NCI-H345 (cell line): ENCODE data around the gene MTF2.

Experiments
- DNase-seq: peaks from one replicate; lab custom pipeline; 2025; lab: John Stamatoyannopoulos, UW

MTF2 gene

DNA sequence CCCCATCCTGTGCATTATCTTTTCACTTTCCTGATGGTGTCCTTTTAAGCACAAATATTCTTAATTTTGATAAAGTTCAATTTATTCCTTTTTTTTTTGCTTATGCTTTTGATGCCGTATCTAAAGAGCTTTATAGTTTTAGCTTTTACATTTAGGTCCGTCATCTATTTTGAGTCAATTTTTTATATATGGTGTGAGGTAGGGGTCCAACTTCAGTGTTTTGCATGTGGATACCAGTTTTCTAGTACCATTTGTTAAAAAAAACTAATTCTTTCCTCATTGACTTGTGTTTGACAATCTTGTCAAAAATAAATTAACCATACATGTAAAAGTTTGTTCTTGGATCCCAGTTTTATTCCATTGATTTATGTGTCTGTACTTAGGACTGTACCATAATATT is 4.9 kb downstream of the MTF2 start:
- no peak for DNase-seq

- no peak for DNase-seq
Measured at GRCh38 chr1:93087532-93087931, 8.4 kb downstream of the MTF2 start.

DNA sequence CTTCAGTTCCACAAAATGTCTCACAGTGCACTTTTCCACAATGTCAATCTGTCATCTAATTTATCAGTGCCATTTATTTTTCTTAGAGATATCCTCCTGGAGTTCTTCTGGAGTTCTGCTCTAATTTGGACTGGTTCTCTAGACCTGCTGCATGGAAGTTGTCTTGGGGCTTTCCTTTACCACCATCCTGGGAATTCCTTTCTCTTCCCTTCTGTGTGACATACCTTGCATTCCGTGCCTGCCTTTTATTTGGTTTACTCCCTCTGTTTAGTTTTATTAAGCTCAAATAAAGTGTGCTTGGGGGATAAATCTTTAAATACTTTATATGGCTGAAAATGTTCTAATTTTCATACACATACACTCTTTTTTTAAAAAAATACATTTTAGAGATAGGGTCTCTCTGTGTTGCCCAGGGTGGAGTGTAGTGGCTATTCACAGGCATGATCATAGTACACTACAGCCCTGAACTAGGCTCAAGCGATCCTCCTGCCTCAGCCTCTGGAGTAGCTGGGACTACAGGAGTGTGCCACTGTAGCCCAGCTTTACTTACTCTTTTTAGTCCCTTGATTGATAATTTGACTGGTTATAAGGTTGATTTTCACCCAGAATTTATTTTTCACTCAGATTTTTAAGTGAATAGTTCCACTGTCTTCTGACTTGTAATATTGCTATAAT is 14.4 kb downstream of the MTF2 start:
- no peak for DNase-seq

DNA sequence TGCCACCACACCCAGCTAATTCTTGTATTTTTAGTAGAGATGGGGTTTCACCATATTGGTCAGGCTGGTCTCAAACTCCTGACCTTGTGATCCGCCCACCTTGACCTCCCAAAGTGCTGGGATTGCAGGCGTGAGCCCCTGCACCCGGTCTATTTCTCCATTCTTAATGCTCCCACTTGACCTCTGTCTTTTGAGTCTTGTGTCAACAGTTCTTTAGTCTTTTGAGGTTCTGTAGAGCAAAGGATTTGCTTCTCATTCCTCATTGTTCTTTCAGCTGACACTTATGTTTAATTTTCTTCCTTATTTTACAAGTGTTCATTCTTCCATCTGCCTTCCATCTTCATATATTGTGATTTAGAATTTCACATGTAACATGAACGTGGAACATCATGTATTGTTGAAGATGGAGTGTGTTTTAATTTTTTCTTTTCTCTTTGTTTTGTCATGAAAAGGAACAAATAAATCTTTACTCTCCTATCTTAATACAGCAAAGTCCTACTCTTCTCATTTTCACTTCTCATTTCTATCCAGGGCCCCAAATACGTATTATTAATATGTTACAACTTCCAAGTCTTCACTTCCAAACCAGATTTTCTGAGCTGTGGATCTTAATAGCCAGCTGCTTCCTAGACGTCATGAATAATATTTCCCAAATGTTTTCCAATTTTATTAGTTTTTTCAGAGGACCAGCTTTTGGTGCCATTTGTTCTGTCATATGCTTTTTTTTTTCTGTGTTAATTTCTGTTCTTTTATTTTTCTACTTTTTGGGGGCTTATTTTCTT is 16.9 kb downstream of the MTF2 start:
- no peak for DNase-seq

GRCh38 chr1:93102142-93102541 is 23.1 kb downstream of the MTF2 start:
- DNase-seq: no peak

DNA sequence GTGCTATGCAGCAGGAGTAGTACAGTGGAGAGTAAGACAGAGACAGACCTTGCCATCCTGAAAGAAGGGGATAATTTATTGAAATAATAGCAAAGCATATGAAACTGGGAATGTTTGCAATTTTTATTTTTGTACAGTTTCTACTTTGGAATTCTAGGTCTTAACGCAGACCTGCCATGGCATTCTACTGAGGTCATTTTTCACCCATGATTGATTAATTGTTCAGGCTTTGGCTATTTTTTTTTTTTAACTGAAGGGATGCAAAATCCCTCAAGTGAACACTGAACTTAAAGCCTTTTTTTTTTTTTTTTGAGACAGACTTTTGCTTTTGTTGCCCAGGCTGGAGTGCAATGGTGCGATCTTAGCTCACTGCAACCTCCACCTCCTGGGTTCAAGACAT is 27.1 kb downstream of the MTF2 start:
- DNase-seq: no peak

DNA sequence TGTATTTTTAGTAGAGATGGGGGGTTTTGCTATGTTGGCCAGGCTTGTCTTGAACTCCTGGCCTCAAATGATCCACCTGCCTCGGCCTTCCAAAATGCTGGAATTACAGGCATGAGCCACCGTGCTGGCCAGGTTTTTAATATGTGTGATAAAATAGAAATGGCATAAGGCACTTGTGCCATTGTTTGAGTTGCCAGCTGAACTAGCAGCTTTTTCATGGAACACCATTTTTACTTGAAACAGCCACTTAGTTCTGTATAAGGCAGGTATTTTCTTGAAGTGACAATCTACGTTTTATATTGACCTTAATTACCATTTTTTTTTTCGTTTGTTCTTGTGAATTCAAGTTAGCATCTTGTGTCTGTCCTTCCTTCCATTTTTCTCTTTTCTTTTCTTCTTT is 28.3 kb downstream of the MTF2 start:
- DNase-seq: no peak

DNA sequence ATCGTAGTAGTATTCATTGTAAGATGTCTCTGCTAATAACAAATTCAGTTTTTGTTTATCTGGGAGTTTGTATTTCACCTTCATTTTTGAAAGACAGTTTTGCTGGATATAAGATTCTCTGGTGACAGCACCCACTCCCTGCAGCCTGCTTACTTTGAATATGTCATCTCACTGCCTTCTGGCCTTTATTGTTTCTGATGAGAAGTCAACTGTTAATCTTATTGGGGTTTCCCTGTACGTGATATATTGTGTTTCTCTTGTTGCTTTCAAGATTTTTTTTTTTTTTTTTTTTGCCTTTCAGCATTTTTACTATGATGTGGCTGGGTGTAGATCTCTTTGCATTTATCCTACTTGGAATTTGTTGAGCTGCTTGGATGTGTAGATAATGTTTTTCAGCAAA is 29.3 kb downstream of the MTF2 start:
- DNase-seq: no peak

DNA sequence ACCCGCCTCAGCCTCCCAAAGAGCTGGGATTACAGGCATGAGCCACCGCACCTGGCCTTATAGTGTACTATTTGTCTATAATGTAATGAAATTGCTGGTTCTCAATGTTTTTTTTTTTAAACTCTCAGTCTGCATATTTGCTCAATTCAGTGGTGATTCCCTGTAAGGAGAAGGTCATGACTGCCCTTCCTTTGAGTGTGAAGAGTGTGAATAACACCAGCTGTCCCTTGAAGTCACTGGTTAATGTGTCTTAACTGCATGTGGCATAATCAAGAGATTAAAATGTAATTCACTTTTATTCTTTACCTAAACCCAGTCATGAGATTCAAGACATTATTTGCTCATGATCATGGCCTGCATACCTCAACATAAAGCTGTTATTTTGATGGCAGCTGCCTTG is 30.5 kb downstream of the MTF2 start:
- DNase-seq: no peak

GRCh38 chr1:93111065-93111464 is 32.0 kb downstream of the MTF2 start:
- no peak for DNase-seq

GRCh38 chr1:93111561-93111960 is 32.5 kb downstream of the MTF2 start:
- DNase-seq: no peak

DNA sequence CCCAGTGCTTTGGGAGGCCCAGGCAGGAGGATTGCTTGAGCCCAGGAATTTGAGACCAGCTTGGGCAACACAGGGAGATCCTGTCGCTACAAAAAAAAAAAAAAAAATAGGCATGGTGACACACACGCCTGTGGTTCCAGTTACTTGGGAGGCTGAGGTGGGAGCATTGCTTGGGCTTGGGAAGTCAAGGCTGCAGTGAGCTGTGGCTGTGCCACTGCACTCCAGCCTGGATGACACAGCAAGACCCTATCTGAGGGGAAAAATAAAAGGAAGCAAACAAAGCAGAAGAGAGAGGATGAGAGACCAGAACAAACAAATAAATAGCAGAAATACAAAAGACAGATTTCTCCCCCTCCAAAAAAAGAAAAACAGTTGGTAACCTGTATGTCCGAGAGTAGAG is 34.0 kb downstream of the MTF2 start:
- DNase-seq: no peak

- no peak for DNase-seq
Measured at GRCh38 chr1:93114391-93114790, 35.3 kb downstream of the MTF2 start.

GRCh38 chr1:93120614-93121013 is 41.5 kb downstream of the MTF2 start:
- no peak for DNase-seq

DNA sequence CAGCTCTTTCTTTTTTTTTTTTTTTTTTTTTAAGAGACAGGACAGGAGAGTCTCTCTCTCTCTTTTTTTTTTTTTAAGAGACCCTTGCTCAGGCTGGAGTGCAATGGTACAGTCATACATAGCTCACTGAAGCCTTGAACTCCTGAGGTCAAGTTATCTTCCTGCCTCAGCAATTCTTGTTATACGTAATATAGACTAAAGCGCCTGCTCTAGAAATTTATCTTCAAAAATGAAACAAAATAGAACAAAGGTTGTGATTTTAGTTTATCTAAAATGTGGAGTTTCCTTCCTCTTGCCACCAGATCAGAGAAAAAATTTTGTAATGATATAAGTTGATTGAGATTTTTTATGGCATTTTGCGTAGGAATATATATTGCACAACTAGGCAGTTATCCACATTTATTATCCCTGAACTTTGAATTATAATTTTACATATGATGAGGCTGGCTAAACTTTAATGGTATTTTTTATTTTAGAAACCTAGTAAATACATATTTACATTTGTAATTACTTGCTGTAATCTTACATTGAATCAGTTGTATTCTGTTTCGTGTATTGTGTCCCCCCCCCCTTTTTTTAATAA is 44.2 kb downstream of the MTF2 start:
- DNase-seq: no peak

DNA sequence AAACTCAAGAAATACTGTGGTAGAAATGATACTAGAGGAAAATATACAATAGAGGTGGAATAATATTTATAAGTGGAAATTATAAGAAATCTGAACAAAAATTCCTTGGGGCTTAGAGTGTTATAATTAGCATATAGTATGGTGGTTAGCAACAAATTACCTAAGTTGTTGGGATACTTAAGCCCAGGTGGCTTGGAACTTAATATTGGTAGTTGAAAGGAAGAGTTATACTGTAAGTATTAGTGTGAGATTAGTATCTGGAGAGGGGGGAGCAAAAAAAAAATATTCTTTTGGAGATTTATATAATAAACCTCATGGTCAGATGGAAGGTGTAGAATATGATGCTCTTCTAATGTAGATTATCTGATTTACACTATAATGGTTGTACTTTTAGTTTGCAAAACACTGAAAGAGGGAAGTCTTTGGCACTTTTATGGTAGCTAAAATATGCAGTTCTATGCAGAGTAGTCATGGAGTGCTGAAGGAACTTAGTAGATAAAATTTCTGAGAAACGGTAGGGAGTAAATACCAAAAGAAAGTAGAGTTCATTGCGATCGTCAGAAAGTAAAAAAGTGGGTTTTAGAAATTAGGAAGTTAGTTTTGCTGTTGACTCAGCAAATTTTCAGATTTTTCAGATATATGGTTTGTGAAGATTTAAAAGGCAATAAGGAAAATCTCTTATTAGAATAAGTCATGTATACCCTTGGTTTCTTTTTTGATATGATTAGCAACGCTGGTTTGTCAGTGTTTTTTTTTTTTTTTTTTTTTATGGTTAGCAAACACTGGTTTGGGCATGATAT is 45.7 kb downstream of the MTF2 start:
- DNase-seq: no peak

DNA sequence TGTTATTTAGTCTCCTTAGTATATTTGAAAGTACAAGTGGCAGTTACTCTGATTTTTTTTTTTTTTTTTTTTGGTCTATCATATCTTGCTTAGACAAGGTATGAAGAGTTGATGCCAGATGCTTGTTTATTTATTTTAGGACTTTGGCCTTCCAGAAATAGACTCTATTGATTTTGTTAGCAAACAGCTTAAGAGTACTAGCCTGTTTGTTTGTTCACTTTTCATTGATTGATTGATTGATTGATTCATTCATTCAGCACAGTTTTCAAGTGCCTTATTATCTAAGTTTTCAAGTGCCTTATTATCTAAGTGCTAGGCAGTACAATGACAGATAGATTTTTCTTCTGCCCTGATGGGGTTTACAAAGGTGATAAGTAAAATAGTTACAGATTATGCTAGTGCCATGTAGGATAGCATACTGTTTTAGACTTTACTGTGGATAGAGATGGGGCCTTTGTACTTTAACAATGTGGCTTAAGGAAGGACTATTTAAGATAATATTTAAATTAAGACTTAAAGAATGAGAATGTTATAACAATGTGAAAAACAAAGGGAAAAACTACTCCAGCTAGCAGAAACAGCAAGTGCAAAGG is 50.5 kb downstream of the MTF2 start:
- peak; percentile 62 for DNase-seq

DNA sequence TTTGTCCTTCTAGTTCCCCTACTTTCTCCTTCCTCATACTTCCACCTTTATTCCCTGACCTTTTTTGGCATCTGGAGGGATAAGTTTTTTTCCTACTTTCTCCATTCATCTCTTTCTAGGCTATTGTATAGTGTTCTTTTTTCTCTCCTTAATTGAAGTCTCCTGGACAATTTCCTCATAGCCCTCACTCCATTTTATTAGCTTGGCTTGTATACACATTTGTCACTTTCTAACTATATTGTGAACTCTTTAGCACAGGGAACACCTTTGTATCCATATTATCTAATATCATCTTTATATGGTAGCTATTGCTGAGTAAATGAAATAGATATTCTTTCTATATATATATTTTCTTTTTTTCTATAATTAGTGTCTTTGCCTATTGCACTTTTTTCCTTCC is 53.6 kb downstream of the MTF2 start:
- DNase-seq: no peak

GRCh38 chr1:93136445-93136844 is 57.4 kb downstream of the MTF2 start:
- DNase-seq: no peak

DNA sequence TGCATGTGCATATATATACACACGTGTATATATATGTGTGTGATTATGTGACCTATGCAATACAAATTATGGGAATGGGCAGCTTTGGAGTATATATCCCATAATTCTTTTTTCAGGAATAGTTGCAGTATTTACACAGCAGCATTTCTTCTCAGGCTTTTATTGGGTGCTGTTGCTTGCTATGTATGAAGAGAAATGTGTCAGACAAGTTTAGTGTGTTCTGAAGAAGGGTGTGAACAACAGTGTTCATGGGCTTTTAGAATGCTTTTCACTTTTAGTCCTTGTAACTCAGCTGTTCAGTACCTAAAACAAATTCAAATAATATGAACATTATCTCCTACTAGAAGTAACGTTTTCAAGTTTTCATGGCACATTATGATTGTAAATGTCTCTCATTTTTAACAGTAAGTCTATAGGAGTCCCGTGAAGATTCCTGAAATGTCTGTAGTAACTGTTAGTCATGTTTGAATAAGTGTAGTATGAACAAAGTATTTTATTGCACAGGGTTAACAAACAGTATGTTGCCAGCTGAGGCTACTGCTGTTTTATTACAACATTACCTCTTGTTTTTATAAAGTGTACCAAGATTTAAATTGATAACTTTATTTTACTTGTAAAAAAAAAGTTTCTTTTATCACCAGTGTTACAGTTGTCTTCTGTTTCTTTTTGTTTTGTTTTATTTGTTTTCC is 58.7 kb downstream of the MTF2 start:
- DNase-seq: no peak

- no peak for DNase-seq
Measured at GRCh38 chr1:93140106-93140505, 61.0 kb downstream of the MTF2 start.

- DNase-seq: no peak
Measured at GRCh38 chr1:93142161-93142560, 63.1 kb downstream of the MTF2 start.
